HUES48 (cell line): ENCODE data around the gene AURKA.

ENCODE experiments used
- H3K27ac ChIP-seq: one replicate; pipeline ENCODE4 v1.7.0; 2013; ENCODE audit warnings: low read depth, low read length, inconsistent platforms
- H3K27me3 ChIP-seq: 2 replicates; pipeline ENCODE4 v1.6.1; 2013; ENCODE audit warnings: mild to moderate bottlenecking, low read length; ENCODE audit not compliant: control insufficient read depth, insufficient read depth
- H3K36me3 ChIP-seq: 2 replicates; pipeline ENCODE4 v1.6.1; 2013; ENCODE audit warnings: low read length; ENCODE audit not compliant: control insufficient read depth, insufficient read depth
- H3K4me1 ChIP-seq: 2 replicates; pipeline ENCODE4 v1.6.1; 2013; ENCODE audit warnings: mild to moderate bottlenecking, low read length; ENCODE audit not compliant: control insufficient read depth, insufficient read depth
- H3K4me3 ChIP-seq: 2 replicates; pipeline ENCODE4 v1.5.1; 2013; ENCODE audit warnings: mild to moderate bottlenecking, low read depth, low read length
- H3K9ac ChIP-seq: 2 replicates; pipeline ENCODE4 v1.6.1; 2013; ENCODE audit warnings: mild to moderate bottlenecking, low read depth, low read length, moderate library complexity
- H3K9me3 ChIP-seq: 2 replicates; pipeline ENCODE4 v1.6.1; 2013; ENCODE audit warnings: low read length; ENCODE audit not compliant: control insufficient read depth, insufficient read depth

Gene AURKA

GRCh38 chr20:56392132-56392880 lies at the start of gene AURKA, which contains the start of gene CSTF1:
Gene AURKA (minus strand): TSS chr20:56392215. CDS start chr20:56388197, 4,018 bp downstream.
Gene CSTF1 (plus strand): TSS chr20:56392645. CDS start chr20:56395553, 2,908 bp downstream.
- Histone ChIP-seq H3K4me1 (peaks cover 10% of the 10 kb centered on the region), H3K36me3 (peaks cover 60% of the 10 kb centered on the region), H3K9me3 (no peaks in the 10 kb centered on the region), H3K9ac (peak within 1 kb of the TSS; percentile 94), H3K4me3 (peak within 1 kb of the TSS; percentile 87), H3K27ac (peak within 1 kb of the TSS; percentile 95), H3K27me3 (no peaks in the 10 kb centered on the region)

GRCh38 chr20:56440346-56441007 lies 48.5 kb upstream of the AURKA start:
- Histone ChIP-seq H3K4me3 (no peak overlapping the region), H3K27me3 (no peaks in the 10 kb centered on the region), H3K4me1 (no peaks in the 10 kb centered on the region), H3K9ac (no peak overlapping the region), H3K9me3 (no peaks in the 10 kb centered on the region), H3K27ac (no peak overlapping the region), H3K36me3 (no peaks in the 10 kb centered on the region)

- Histone ChIP-seq H3K4me3 (no peak overlapping the region), H3K4me1 (no peaks in the 10 kb centered on the region), H3K27ac (no peak overlapping the region), H3K36me3 (no peaks in the 10 kb centered on the region), H3K9me3 (no peaks in the 10 kb centered on the region), H3K27me3 (no peaks in the 10 kb centered on the region), H3K9ac (no peak overlapping the region)
Observed at GRCh38 chr20:56439771-56440291, 47.8 kb upstream of the AURKA start.

- Histone ChIP-seq H3K27ac (no peak overlapping the region), H3K36me3 (no peaks in the 10 kb centered on the region), H3K4me1 (no peaks in the 10 kb centered on the region), H3K4me3 (no peak overlapping the region), H3K9ac (no peak overlapping the region), H3K27me3 (no peaks in the 10 kb centered on the region), H3K9me3 (no peaks in the 10 kb centered on the region)
Observed at GRCh38 chr20:56438284-56438683, 46.3 kb upstream of the AURKA start.

- Histone ChIP-seq H3K36me3 (no peaks in the 10 kb centered on the region), H3K9ac (no peak overlapping the region), H3K9me3 (no peaks in the 10 kb centered on the region), H3K4me3 (no peak overlapping the region), H3K27ac (no peak overlapping the region), H3K4me1 (no peaks in the 10 kb centered on the region), H3K27me3 (no peaks in the 10 kb centered on the region)
Observed at GRCh38 chr20:56437196-56437960, 45.4 kb upstream of the AURKA start.

GRCh38 chr20:56433880-56434255 lies 41.9 kb upstream of the AURKA start:
- Histone ChIP-seq H3K4me1 (no peaks in the 10 kb centered on the region), H3K27ac (no peak overlapping the region), H3K9me3 (no peaks in the 10 kb centered on the region), H3K9ac (no peak overlapping the region), H3K27me3 (no peaks in the 10 kb centered on the region), H3K36me3 (no peaks in the 10 kb centered on the region), H3K4me3 (no peak overlapping the region)

GRCh38 chr20:56433221-56433879 lies 41.3 kb upstream of the AURKA start:
- Histone ChIP-seq H3K4me3 (no peak overlapping the region), H3K9ac (no peak overlapping the region), H3K27ac (no peak overlapping the region), H3K4me1 (no peaks in the 10 kb centered on the region), H3K27me3 (no peaks in the 10 kb centered on the region), H3K9me3 (no peaks in the 10 kb centered on the region), H3K36me3 (no peaks in the 10 kb centered on the region)

- Histone ChIP-seq H3K9ac (no peak overlapping the region), H3K4me3 (no peak overlapping the region), H3K36me3 (no peaks in the 10 kb centered on the region), H3K9me3 (no peaks in the 10 kb centered on the region), H3K27me3 (no peaks in the 10 kb centered on the region), H3K4me1 (no peaks in the 10 kb centered on the region), H3K27ac (no peak overlapping the region)
Observed at GRCh38 chr20:56431471-56431870, 39.5 kb upstream of the AURKA start.

- no peaks in the 10 kb centered on the region for H3K4me1 ChIP-seq
- H3K4me3 ChIP-seq = no peak overlapping the region
- H3K27ac ChIP-seq = no peak overlapping the region
- H3K36me3 ChIP-seq = no peaks in the 10 kb centered on the region
- H3K9me3 ChIP-seq = no peaks in the 10 kb centered on the region
- H3K27me3 ChIP-seq = no peaks in the 10 kb centered on the region
- H3K9ac ChIP-seq = no peak overlapping the region
Observed at GRCh38 chr20:56430957-56431356, 38.9 kb upstream of the AURKA start.

- Histone ChIP-seq H3K4me1 (no peaks in the 10 kb centered on the region), H3K9me3 (no peaks in the 10 kb centered on the region), H3K27me3 (no peaks in the 10 kb centered on the region), H3K9ac (no peak overlapping the region), H3K4me3 (no peak overlapping the region), H3K36me3 (no peaks in the 10 kb centered on the region), H3K27ac (no peak overlapping the region)
Observed at GRCh38 chr20:56430461-56430860, 38.4 kb upstream of the AURKA start.
